Activated naive CD8-positive, alpha-beta T cell (primary cell): Measurements from ENCODE around the gene ZDHHC22.
A peak's percentile ranks its signal among the peaks of the same experiment; 100 is the strongest.

Experiments
- H3K27ac Mint-ChIP-seq: one replicate; pipeline ENCODE4 v1.8.0; 2021; ENCODE audit warnings: mixed read lengths
- H3K27me3 Mint-ChIP-seq: one replicate; pipeline ENCODE4 v1.8.0; 2021; ENCODE audit warnings: mixed read lengths
- H3K36me3 Mint-ChIP-seq: one replicate; pipeline ENCODE4 v1.8.0; 2021; ENCODE audit warnings: mixed read lengths
- H3K4me1 Mint-ChIP-seq: one replicate; pipeline ENCODE4 v1.8.0; 2021; ENCODE audit warnings: low read depth, mixed read lengths
- H3K4me3 Mint-ChIP-seq: one replicate; pipeline ENCODE4 v1.8.0; 2021; ENCODE audit warnings: mild to moderate bottlenecking, mixed read lengths
- H3K9me3 Mint-ChIP-seq: one replicate; pipeline ENCODE4 v1.8.0; 2021; ENCODE audit warnings: low read depth, mixed read lengths

Gene ZDHHC22

GRCh38 chr14:77141214-77142004, at the start of gene ZDHHC22:
Gene ZDHHC22, minus strand, starts transcription at chr14:77141791. Its CDS starts 2,053 bp downstream, at chr14:77139738.
- no peaks in the 10 kb centered on the region for H3K36me3 Mint-ChIP-seq
- peak within 1 kb of the TSS; percentile 81 for H3K4me3 Mint-ChIP-seq
- H3K4me1 Mint-ChIP-seq, result peaks cover 20% of the 10 kb centered on the region
- H3K27me3 Mint-ChIP-seq, result peaks cover 55% of the 10 kb centered on the region
- H3K9me3 Mint-ChIP-seq, result no peaks in the 10 kb centered on the region
- H3K27ac Mint-ChIP-seq, result no peak within 1 kb of the TSS

GRCh38 chr14:77190977-77191376, 49.4 kb upstream of the ZDHHC22 start:
- H3K4me1 Mint-ChIP-seq, result no peaks in the 10 kb centered on the region
- no peak overlapping the region for H3K27ac Mint-ChIP-seq
- no peak overlapping the region for H3K4me3 Mint-ChIP-seq
- no peaks in the 10 kb centered on the region for H3K36me3 Mint-ChIP-seq
- no peaks in the 10 kb centered on the region for H3K9me3 Mint-ChIP-seq
- H3K27me3 Mint-ChIP-seq, result peaks cover 4% of the 10 kb centered on the region

GRCh38 chr14:77189479-77189878, 47.9 kb upstream of the ZDHHC22 start:
- no peaks in the 10 kb centered on the region for H3K4me1 Mint-ChIP-seq
- no peaks in the 10 kb centered on the region for H3K36me3 Mint-ChIP-seq
- no peaks in the 10 kb centered on the region for H3K9me3 Mint-ChIP-seq
- no peak overlapping the region for H3K4me3 Mint-ChIP-seq
- H3K27ac Mint-ChIP-seq, result no peak overlapping the region
- H3K27me3 Mint-ChIP-seq, result peaks cover 4% of the 10 kb centered on the region

- Mint-ChIP-seq H3K36me3 (no peaks in the 10 kb centered on the region), H3K27me3 (peaks cover 4% of the 10 kb centered on the region), H3K4me1 (peaks cover 6% of the 10 kb centered on the region), H3K4me3 (no peak overlapping the region), H3K9me3 (no peaks in the 10 kb centered on the region), H3K27ac (no peak overlapping the region)
These were observed 46.0 kb upstream of the ZDHHC22 start for GRCh38 chr14:77187649-77188012.

- Mint-ChIP-seq H3K27ac (no peak overlapping the region), H3K9me3 (no peaks in the 10 kb centered on the region), H3K4me3 (no peak overlapping the region), H3K36me3 (no peaks in the 10 kb centered on the region), H3K27me3 (peaks cover 6% of the 10 kb centered on the region), H3K4me1 (peaks cover 9% of the 10 kb centered on the region)
These were observed 45.5 kb upstream of the ZDHHC22 start for GRCh38 chr14:77186911-77187648.

- H3K27me3 Mint-ChIP-seq, result peaks cover 6% of the 10 kb centered on the region
- no peaks in the 10 kb centered on the region for H3K9me3 Mint-ChIP-seq
- peaks cover 12% of the 10 kb centered on the region for H3K4me1 Mint-ChIP-seq
- H3K27ac Mint-ChIP-seq, result no peak overlapping the region
- H3K36me3 Mint-ChIP-seq, result no peaks in the 10 kb centered on the region
- no peak overlapping the region for H3K4me3 Mint-ChIP-seq
These were observed 43.5 kb upstream of the ZDHHC22 start for GRCh38 chr14:77185093-77185465.

GRCh38 chr14:77184396-77185092, 43.0 kb upstream of the ZDHHC22 start:
- H3K27me3 Mint-ChIP-seq, result peaks cover 6% of the 10 kb centered on the region
- H3K27ac Mint-ChIP-seq, result no peak overlapping the region
- H3K4me3 Mint-ChIP-seq, result no peak overlapping the region
- peaks cover 12% of the 10 kb centered on the region for H3K4me1 Mint-ChIP-seq
- no peaks in the 10 kb centered on the region for H3K9me3 Mint-ChIP-seq
- H3K36me3 Mint-ChIP-seq, result no peaks in the 10 kb centered on the region

GRCh38 chr14:77183896-77184295, 42.3 kb upstream of the ZDHHC22 start:
- Mint-ChIP-seq H3K4me1 (peaks cover 12% of the 10 kb centered on the region), H3K36me3 (no peaks in the 10 kb centered on the region), H3K4me3 (no peak overlapping the region), H3K27ac (no peak overlapping the region), H3K9me3 (no peaks in the 10 kb centered on the region), H3K27me3 (peaks cover 6% of the 10 kb centered on the region)

GRCh38 chr14:77181603-77182437, 40.2 kb upstream of the ZDHHC22 start, which contains the start of gene TMEM63C:
Gene TMEM63C, plus strand, starts transcription at chr14:77181798. Its CDS starts 37,016 bp downstream, at chr14:77218814.
- H3K9me3 Mint-ChIP-seq, result no peaks in the 10 kb centered on the region
- peak within 1 kb of the TSS; percentile 82 for H3K4me3 Mint-ChIP-seq
- peaks cover 2% of the 10 kb centered on the region for H3K27me3 Mint-ChIP-seq
- H3K36me3 Mint-ChIP-seq, result no peaks in the 10 kb centered on the region
- peaks cover 12% of the 10 kb centered on the region for H3K4me1 Mint-ChIP-seq
- peak within 1 kb of the TSS; percentile 28 for H3K27ac Mint-ChIP-seq

- Mint-ChIP-seq H3K27ac (peak overlapping the region; percentile 28), H3K4me1 (peaks cover 12% of the 10 kb centered on the region), H3K9me3 (no peaks in the 10 kb centered on the region), H3K4me3 (peak overlapping the region; percentile 82), H3K36me3 (no peaks in the 10 kb centered on the region), H3K27me3 (peaks cover 2% of the 10 kb centered on the region)
These were observed 39.4 kb upstream of the ZDHHC22 start for GRCh38 chr14:77180726-77181602.

GRCh38 chr14:77178656-77179055, 37.1 kb upstream of the ZDHHC22 start:
- Mint-ChIP-seq H3K4me3 (no peak overlapping the region), H3K9me3 (no peaks in the 10 kb centered on the region), H3K27ac (no peak overlapping the region), H3K27me3 (peaks cover 8% of the 10 kb centered on the region), H3K4me1 (peaks cover 12% of the 10 kb centered on the region), H3K36me3 (no peaks in the 10 kb centered on the region)

- Mint-ChIP-seq H3K4me3 (no peak overlapping the region), H3K27ac (no peak overlapping the region), H3K36me3 (no peaks in the 10 kb centered on the region), H3K27me3 (peaks cover 12% of the 10 kb centered on the region), H3K9me3 (no peaks in the 10 kb centered on the region), H3K4me1 (peaks cover 8% of the 10 kb centered on the region)
These were observed 36.1 kb upstream of the ZDHHC22 start for GRCh38 chr14:77177702-77178101.

- no peaks in the 10 kb centered on the region for H3K4me1 Mint-ChIP-seq
- no peak overlapping the region for H3K4me3 Mint-ChIP-seq
- H3K27ac Mint-ChIP-seq, result no peak overlapping the region
- no peaks in the 10 kb centered on the region for H3K36me3 Mint-ChIP-seq
- H3K9me3 Mint-ChIP-seq, result peaks cover under 1% of the 10 kb centered on the region
- H3K27me3 Mint-ChIP-seq, result peaks cover 10% of the 10 kb centered on the region
These were observed 34.3 kb upstream of the ZDHHC22 start for GRCh38 chr14:77175843-77176242.
